HG02852 (cell line): ENCODE data around the gene ELMOD3.

Source experiments
- ATAC-seq: cut with Tn5 transposase; IDR thresholded peaks from one replicate; pipeline ENCODE4 v1.9.1; 2021; ENCODE audit warnings: mild to moderate bottlenecking, moderate library complexity; ENCODE audit not compliant: unreplicated experiment

Gene ELMOD3

DNA sequence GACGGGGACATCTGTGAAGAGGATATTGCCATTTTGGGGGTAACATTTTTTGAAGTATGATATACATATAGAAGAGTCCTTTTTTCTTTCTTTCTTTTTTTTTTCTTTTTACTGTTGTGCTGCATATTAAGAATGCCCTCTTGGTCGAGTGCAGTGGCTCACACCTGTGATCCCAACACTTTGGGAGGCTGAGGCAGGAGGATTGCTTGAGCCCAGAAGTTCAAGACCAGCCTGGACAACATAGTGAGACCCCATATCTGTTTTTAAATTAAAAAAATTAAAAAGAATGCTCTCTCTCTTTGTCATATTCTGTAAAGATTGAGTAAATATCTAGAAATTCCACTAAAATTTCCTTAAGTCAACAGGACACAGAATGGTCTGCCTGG lies 67.5 kb downstream of the ELMOD3 start:
- no peak for ATAC-seq

DNA sequence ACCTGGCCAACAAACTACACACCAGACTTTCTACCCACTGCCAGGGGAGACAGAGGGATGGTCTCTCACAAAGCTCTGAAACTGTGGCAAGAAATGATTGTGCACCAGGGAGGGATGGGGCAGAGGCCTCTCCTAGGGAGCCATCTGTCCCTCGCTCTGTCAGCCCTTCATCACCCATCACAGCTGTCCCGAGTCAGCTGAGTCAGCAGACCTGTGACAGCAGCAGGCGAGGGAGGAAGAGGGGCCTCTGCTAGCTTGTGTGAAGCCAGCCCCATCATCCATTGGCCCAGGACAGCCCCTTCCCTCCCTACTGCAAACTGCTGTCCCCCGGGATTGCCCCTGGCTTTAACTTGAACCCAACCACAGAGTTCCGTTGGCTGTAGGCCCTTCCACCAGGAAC lies 69.0 kb downstream of the ELMOD3 start:
- no peak for ATAC-seq

DNA sequence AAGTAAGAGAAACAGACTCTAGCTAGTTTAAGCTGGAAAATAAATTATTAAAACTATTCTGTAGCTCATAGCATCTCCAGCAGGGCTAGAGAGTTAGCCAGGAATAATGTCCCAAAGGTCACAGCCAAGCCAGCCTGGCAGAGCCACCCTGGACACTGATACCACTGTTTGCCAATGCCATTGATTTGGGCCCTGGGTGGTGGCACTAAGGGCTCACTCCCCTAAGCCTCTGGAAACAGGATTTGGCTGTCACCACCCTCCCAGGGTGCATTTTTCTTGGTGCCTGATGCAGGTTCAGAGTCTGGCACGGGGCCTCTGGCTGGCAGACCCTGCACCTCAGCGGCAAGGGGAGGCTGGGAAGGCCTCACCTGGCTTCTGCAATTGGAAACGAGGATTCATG lies 71.0 kb downstream of the ELMOD3 start:
- ATAC-seq: no peak

DNA sequence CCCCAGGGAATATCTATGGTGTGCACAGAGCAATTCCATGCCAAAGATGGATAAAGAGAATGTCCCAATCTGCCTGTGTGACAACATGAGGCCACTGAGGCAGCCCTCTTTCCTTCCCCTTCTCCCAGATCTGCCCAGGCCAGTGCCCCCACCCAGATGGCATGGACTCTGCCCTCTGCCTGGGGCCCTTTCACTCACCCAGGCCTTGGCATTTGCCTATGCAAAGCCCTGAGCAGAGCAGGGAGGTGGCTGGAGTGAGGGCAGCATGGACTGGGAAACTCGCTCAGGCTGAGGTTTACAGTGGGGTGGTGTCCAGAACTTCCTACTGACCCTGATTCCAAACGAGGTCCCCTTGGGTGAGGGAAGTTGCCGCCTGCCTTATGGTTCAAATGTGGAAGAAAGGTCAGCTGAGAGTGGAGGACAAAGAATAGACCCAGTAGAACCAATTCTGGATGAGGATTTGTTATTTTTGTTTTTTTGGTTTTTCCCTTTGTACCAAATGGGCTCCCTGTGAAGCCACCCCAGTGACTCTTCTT lies 72.8 kb downstream of the ELMOD3 start:
- ATAC-seq: no peak

DNA sequence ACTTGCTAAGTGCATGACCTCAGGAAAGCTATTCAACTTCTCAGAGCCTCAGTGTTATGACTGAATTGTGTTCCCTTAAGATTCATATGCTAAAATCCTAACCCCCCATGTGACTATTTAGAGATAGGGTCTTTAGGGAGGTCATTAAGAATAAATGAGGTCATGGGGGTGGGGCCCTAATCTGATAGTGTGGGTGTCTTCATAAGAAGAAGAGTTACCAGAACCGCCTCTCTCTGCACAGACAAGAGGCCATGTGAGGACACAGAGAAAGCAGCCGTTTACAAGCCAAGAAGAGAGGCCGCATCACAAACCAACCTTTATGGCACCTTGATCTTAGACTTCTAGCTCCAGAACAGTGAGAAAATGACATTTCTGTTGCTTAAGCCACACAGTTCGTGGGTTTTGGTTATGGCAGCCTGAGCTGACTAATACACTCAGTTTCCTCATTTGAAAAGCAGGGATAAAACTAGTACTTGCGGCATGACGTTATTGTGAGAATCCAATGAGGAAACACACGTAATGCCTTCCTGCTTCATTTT lies 73.8 kb downstream of the ELMOD3 start:
- no peak for ATAC-seq

DNA sequence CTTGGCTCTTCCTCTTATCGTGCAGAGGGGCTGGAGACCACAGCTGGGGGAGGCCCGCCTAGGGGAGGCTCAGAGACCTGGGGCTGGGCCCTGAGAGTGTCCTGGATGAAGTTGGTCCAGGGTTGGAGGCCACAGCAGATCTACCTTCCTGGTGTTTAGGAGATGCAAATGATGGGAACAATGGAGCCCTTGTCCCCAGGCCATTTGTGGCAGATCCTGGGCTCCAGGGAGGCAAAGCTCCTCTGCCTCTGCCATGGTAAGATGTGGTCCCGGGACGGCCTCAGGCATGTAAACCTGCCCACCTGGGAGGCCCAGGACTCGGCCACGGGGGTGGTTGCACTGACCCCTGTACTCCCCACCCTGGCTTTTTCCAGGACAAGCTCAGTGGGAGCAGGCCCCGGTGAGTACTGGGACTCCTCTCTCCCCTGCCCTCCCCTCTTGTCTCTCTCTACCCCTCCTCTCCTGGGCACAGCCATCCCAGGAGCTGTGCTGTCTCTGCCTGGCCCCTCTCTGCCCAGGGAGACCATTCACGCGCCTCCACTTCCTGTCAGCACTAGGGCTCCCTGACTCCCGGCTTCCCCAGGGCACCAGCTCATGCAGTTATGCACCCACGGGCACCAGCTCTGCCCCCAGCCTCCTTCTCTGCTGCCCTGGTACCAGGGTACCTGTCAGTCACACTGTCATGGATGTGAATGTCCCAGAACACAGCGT lies 74.8 kb downstream of the ELMOD3 start:
- ATAC-seq: no peak

DNA sequence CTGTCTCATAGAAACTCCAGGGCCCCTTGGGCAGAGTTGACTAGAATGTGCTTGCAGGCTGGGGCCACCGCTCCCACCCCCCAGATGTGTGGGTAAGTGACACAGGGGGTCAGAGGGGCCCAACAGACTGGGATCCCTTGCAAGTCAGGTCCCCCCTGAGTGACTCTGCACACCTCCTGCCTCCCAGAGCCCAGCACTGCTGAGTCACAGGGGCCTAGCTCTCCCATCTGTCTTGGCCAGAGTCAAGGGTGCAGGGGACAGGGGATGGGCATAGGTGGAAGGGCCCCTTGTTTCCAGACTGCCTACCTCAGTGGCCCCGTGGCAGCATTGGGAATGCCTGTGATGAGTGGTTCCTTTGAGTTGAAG lies 75.3 kb downstream of the ELMOD3 start:
- no peak for ATAC-seq

DNA sequence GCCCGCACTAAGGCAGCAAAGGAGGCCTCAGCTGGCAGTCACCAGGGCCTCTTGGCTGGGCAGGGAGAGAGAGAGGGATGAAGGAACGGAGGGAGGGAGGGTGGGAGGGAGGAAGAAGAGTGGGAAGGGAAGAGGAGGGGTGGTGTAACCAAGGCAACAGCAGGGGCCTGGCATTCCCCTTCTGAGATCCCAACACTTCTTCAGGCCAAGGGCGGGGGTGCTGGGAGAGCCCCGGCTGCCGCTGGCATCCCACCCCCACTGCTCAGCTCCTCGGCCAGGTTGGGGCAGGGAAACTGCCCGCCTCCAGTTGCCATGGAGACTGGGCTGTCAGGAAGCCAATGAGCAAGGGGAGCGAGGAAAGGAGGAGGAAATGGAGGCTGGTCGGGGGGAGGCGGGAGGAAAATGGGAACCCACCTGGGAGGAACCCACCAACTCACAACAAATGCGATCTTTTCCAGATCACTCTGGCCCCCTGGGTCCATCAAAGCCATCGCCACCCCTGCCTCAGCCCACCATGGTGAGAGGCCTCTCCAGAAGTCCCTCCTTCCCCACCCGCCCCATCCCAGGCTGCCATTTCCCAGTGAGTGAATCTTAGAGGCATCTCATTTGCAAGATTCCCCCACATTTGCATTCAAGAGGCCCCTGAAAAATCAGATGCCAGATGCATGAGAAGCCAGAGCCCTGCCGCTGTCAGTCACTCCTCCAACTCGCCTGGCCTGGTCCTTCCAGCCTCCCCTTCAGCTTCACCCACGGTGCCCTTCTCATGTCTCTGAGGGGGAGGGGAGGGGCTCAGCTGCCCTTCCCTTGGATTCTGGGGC lies 76.4 kb downstream of the ELMOD3 start:
- no peak for ATAC-seq

DNA sequence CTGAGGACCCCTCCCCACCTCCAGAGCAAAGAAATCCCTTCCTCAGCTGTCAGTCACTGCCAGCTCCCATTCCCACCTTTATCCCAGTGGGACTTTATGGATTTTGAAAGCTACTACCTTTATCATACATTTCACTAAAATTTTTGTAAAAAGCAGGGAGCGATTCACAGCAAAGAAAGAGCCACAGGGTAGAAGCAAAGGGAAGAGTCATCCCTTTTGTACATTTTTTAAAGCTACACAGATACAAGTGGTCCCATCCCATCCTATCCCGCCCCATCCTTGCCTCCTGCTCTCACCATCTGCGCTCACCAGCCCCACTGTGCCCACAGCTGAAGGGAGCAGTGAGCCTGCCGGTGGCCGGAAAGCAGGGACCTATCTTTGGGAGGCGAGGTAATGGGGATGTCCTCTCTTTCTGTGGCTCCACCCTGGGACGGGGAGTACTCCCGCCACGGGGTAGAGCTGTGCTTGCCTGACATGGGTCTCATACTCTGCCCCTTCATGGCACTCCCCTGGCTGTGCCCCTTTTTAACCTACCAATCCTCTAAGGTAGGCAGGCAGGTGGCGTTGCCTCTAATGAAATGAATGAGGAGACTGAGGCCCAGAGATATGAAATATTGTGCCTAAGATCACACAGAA lies 77.1 kb downstream of the ELMOD3 start:
- no peak for ATAC-seq

DNA sequence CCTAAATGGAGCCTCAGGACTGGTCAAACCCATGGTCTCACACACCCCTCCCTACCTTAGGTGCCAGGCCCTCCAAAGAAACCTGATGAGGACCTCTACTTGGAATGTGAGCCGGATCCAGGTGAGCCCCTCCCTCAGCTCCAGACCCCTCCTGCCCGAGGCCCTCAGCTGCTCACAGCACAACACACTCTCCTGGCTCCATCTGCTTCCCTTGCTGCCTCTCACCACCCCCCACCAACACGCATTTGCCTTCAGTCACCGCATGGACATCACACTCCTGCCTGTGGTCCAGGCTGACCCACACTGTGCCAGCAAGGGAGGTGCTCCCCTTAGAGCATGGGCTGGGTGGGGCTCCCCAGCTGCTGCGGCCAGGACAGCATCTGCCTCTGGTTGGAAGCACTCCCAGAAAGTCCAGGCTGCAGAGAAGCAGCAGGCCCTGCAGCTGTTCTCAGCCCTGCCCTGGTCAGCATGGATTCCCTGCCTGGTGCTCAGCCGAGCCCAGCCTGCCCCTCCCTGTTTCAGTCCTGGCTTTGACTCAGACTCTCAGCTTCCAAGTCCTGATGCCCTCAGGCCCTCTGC lies 79.0 kb downstream of the ELMOD3 start:
- ATAC-seq: no peak

DNA sequence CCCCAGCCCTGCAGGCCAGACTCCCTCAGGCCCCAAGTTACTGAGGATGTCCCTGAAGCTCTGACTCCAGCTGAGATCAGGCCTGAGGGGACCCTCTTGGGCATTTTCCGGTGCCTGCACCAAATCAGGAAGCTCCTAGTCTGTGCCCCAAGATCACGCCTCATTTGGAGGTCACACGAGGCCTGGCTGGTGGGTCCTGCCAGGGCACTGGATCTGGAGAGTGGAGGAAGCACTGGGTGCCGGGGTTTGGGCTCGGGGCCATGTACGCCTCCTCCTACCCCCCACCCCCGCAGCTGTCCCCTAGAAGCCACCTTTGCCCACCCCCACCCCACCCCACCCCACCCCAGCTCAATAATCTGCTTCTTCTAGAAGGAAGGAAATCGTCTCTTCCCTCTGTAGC lies 80.1 kb downstream of the ELMOD3 start:
- no peak for ATAC-seq

DNA sequence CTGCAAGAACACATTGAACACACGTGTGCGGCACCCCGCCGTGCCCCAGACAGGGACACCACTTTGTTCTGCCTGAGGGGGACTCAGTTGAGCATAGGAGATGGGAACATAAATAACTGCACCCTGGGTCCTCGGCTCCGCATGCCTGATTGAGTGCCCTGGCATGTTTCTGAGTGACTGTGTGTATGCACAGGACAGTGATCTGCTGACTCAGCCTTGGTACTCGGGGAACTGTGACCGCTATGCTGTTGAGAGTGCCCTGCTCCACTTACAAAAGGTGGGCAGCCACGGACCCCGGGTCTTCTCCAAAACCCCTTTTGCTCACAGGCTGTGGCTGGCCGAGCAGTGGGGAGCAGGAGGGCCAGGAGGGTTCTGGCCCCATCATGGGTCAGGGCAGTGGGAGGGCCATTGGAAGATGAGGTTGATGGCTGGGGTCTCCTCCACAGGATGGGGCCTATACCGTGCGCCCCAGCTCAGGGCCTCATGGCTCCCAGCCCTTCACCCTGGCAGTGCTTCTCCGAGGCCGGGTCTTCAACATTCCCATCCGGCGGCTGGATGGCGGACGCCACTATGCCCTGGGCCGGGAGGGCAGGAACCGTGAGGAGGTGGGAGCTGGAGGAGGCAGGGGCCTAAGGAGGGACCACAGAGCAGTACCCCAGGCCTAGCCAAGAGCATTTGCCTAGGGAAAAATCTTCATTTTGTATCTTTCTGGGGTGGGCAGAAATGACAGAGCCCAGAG lies 80.8 kb downstream of the ELMOD3 start:
- no peak for ATAC-seq

DNA sequence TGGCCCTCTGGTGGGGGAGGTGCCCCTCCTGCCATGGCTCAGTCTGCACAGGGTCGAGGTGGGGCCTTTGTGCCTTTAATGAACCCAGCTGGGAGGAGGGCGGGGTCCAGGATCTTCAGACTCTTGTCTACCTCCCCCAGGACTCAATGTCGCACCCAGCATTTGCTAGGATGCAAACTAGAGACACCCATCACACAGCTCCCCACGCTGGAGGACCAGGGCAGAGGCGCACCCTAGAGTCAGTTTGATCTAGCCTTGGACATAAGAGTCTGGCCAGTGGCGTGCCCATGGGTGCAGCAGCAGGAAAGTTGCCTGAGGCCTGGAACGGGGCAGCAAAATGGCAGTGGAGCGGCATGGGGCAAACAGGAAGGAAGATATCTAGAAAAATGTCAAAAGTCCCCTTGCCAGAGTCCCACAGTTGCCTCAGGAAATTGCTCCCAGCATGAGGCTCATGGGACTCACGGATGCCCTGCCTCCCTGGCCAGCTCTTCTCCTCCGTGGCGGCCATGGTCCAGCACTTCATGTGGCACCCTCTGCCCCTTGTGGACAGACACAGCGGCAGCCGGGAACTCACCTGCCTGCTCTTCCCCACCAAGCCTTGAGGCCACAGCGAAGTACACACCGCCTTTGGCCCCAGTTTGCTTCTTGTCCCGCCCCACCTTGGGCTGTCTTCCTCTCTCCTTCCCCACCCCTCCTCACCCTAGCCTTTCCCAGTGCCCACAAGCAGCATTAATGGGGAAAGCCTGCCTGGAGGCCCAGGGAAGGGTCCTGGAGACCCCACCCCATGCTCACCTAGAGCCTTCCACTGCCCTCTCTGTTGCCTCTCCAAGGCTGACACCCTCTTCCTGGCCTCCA lies 81.6 kb downstream of the ELMOD3 start:
- no peak for ATAC-seq

DNA sequence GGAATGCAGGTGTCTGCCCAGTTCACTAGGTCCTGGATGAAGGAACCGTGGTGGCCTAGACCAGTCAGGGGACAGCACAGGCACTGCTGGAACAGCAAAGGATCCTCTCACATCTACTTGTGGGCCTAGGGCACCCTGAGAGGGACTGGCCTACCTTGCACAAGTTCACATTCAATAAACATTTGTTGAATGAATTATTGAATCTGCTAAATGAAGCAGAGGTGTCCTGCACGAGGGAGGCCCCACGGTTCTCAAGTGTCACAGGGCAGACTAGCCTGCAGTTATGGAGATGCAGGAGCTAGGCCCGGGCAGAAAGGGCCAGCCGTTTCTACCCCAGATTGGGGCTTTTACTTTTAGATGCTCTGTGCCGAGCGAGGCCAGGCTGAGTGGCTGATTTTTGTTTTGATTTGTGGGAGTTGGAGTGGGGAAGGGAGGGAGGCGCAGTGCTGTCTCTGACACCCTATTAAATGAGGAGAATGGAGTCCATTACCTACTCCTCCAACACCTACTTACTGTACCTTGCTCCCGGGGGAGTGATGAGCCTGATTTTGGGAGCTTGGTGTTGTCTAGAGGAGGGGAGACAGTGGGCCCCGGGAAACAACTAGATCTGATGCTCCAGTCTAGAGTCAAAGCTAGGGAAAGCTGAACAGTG lies 82.4 kb downstream of the ELMOD3 start:
- ATAC-seq: peak; percentile 8

DNA sequence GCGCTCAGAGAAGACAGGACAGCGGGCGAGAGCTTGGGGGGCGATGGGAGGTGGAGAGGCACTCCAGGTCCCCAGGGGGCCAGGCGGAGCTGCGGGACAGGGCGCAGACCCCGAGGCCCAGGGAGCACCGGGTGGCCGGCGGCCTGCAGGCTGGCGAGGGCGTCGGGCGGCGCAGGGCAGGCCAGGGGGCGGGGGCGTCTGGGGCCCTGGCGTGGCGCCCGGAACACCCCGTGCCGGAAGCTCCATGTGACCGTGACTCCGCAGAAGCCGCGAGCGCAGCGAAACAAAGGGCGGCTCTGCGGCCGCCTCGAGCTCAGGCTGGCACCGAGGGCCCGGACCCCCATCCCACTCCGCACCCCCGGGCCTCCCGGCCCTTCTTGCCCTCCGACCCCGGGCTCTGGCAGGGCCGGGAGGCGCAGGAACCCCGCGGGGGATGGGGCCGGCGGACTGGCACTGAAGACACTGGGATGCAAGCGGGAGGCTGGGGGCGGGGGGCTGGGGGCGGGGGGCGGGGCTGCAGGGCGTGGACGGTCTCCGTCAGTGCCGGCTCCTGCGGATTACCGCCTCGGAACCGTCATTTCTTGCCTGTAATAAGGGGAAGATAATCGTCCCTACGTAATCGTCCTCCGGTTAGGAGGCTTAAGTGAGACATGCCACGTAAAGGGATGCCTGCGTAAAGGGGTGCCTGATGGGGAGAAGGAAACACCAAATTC lies 83.1 kb downstream of the ELMOD3 start:
- ATAC-seq: peak; percentile 85

DNA sequence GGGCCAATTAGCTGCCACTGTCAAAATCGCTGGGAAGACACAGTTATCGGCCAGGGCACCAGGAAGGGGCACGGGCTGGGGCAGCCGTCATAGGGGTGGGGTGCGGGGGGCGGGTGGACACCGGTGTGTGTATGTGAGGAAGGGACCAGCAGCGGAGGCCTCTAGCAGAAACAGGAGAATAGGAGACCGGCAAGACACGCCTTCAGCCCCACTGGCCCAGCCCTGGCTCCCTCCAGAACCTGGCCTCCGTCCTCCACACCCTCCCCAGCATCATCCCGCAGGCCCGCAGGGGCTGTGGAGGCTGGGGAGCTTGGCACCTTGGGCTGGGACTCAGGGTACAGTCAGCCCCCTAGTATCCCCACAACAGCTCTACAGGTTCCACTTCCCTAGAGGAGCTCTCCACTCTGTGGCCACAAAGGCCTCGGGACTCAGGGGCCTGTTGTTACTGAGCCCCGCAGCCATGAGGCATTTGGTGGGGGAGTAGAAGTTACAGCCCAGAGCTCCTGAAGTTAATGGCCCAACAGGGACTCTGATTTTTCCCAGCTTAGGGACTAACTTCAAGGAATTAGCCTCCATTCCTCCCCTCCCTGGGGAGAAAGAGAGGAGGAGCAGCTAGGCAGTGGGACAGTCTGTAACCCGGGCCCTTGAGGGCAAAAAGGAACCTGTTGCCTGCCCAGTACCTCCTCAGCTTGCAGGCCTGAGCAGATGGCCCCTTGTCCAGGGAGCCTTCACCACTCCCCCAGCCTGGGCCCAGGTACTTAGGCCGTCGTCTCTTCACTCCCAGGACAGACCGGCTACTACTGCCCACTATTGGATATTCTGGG lies 83.8 kb downstream of the ELMOD3 start:
- ATAC-seq: no peak

DNA sequence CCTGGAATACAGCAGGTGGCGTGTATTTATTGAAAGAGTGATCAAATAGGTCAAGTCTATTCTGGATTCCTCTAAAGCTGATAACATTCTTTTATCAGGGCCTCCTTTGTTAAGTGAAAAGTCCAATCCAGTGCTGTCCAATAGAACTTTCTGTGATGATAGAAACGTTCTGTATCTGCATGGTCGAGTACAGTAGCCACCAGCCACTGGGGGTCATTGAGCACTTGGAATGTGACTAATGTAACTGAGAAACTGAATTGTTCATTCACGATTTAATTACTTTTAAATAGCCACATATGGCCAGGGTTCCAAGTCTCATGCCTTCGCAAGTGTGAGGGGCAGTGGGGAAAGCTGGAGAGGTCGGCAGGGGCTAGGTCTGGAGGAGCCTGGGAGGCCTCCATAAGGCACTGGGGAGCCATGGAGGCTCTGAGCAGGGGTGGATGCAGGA lies 84.5 kb downstream of the ELMOD3 start:
- no peak for ATAC-seq
